Endothelial cell of umbilical vein (primary cell): ENCODE results near the gene MTM1. TPM values are rescaled to one million over a fixed set of nuclear protein-coding genes. Genes with fewer than 3 reads are reported as not detected.

Experiments used
- BruUV-seq: library from RNA; stranded (reverse); fragments of 400-500 nt; replicated peaks from 2 replicates; lab custom pipeline; 2021; lab: Mats Ljungman, UMichigan
- CTCF ChIA-PET: fragments of 300-600, 350-600 bp; sonication (Branson Sonifier 250); formaldehyde crosslinking; loops from one replicate; lab custom pipeline; 2021; ENCODE audit warnings: antibody characterized with exemption, inconsistent platforms; lab: Charles Lee
- POLR2A ChIA-PET: fragments of 300-600, 350-600 bp; sonication (Branson Sonifier 250); formaldehyde crosslinking; loops from one replicate; lab custom pipeline; 2021; ENCODE audit warnings: antibody characterized with exemption, inconsistent platforms; lab: Charles Lee
- DNase-seq: peaks from one replicate; pipeline ENCODE4 v3.0.0-alpha.2; 2011; ENCODE audit warnings: low read depth, low spot score
- FAIRE-seq: peaks from 2 replicates; lab custom pipeline; 2011; peaks lifted over from hg19 to GRCh38; lab: Jason Lieb, UNC
- H2AFZ ChIP-seq: 2 replicates; pipeline ENCODE4 v1.6.0; 2012; ENCODE audit warnings: low read depth, low read length, control low read depth, inconsistent platforms
- H3K27ac ChIP-seq: 2 replicates; pipeline ENCODE4 v1.5.1; 2011; ENCODE audit warnings: low read depth, mild to moderate bottlenecking, control low read depth, low read length, moderate library complexity; ENCODE audit not compliant: insufficient read depth
- H3K27me3 ChIP-seq, 2 experiments: 2 replicates each; pipeline versions ENCODE4 v1.6.0 to v1.6.1; 2011; ENCODE audit warnings: low read length in 2 of 2, mixed read lengths in 1 of 2; ENCODE audit not compliant: control insufficient read depth in 2 of 2, insufficient read depth in 2 of 2
- H3K36me3 ChIP-seq, 2 experiments: 2 replicates in 1 of 2; 3 replicates in 1 of 2; pipeline ENCODE4 v1.5.1; 2011; ENCODE audit warnings: low read length in 2 of 2, mild to moderate bottlenecking in 1 of 2, moderate library complexity in 1 of 2; ENCODE audit not compliant: control insufficient read depth in 2 of 2, insufficient read depth in 2 of 2; ENCODE audit errors: extremely low read depth in 1 of 2
- H3K4me1 ChIP-seq: 3 replicates; pipeline ENCODE4 v1.5.1; 2011; ENCODE audit warnings: mild to moderate bottlenecking, low read length; ENCODE audit not compliant: control insufficient read depth, insufficient read depth; ENCODE audit errors: extremely low read depth
- H3K4me2 ChIP-seq: 2 replicates; pipeline ENCODE4 v1.6.1; 2011; ENCODE audit warnings: low read length, control low read depth, mixed read lengths; ENCODE audit not compliant: insufficient read depth
- H3K4me3 ChIP-seq, 3 experiments: fragments of 200-600 bp in 1 of 3; sonication (generic), shearing (Covaris generic) in 1 of 3; replicated peaks in 1 of 3; 2 replicates each; pipeline ENCODE4 v1.5.1; 2011 to 2016; ENCODE audit warnings: control low read depth in 3 of 3, low read length in 3 of 3, mild to moderate bottlenecking in 2 of 3, inconsistent platforms in 1 of 3, low read depth in 1 of 3, moderate library complexity in 1 of 3; ENCODE audit not compliant: insufficient read depth in 1 of 3
- H3K79me2 ChIP-seq: 2 replicates; pipeline ENCODE4 v1.6.0; 2012; ENCODE audit warnings: low read length, inconsistent platforms; ENCODE audit not compliant: control insufficient read depth, insufficient read depth
- H3K9ac ChIP-seq: replicated peaks from 2 replicates; pipeline ENCODE3; 2011; ENCODE audit warnings: low read length, control low read depth; ENCODE audit not compliant: insufficient read depth; ENCODE audit errors: extremely low read depth
- H3K9me1 ChIP-seq: replicated peaks from 3 replicates; pipeline ENCODE4 v1.6.0; 2011; ENCODE audit warnings: mild to moderate bottlenecking, low read length; ENCODE audit not compliant: control insufficient read depth, insufficient read depth; ENCODE audit errors: extremely low read depth
- H3K9me3 ChIP-seq: replicated peaks from 2 replicates; pipeline ENCODE4 v1.5.1; 2012; ENCODE audit warnings: low read length, inconsistent platforms; ENCODE audit not compliant: control insufficient read depth, insufficient read depth
- H4K20me1 ChIP-seq: replicated peaks from 2 replicates; pipeline ENCODE3; 2011; ENCODE audit warnings: mild to moderate bottlenecking, low read length; ENCODE audit not compliant: control insufficient read depth, insufficient read depth; ENCODE audit errors: extremely low read depth
- EZH2 ChIP-seq: IDR thresholded peaks from 2 replicates; pipeline ENCODE4 v1.6.1; 2012; ENCODE audit warnings: borderline replicate concordance, low read depth, mild to moderate bottlenecking, moderate library complexity, low read length, inconsistent platforms; ENCODE audit not compliant: severe bottlenecking
- FOS ChIP-seq: IDR thresholded peaks from 2 replicates; pipeline ENCODE4 v1.6.1; 2011; ENCODE audit warnings: mild to moderate bottlenecking, low read length, moderate library complexity, borderline replicate concordance; ENCODE audit not compliant: insufficient read depth
- GATA2 ChIP-seq: IDR thresholded peaks from 2 replicates; pipeline ENCODE4 v1.7.0; 2011; ENCODE audit warnings: low read depth, mild to moderate bottlenecking, moderate library complexity, mixed read lengths, low read length; ENCODE audit not compliant: insufficient read length, insufficient read depth
- JUN ChIP-seq: IDR thresholded peaks from 2 replicates; pipeline ENCODE4 v1.6.1; 2011; ENCODE audit warnings: borderline replicate concordance, low read depth; ENCODE audit not compliant: insufficient read length, insufficient read depth
- MYC ChIP-seq: IDR thresholded peaks from one replicate; pipeline ENCODE4 v1.6.1; 2011; ENCODE audit warnings: mild to moderate bottlenecking, low read depth, low read length
- POLR2A ChIP-seq: IDR thresholded peaks from 2 replicates; pipeline ENCODE4 v1.6.1; 2012; ENCODE audit warnings: low read depth, mild to moderate bottlenecking, control low read depth, low read length
- POLR2AphosphoS5 ChIP-seq: IDR thresholded peaks from 2 replicates; pipeline ENCODE4 v1.6.1; 2012; ENCODE audit warnings: low read depth, mild to moderate bottlenecking, control low read depth, low read length, moderate library complexity; ENCODE audit not compliant: insufficient read depth
- dilution Hi-C: fragments of 300-500 bp; cut with MboI; formaldehyde crosslinking; loops from one replicate; pipeline ENCODE4 v1.15.0; 2019; ENCODE audit warnings: low sequenced_read_pairs; ENCODE audit not compliant: extremely low pct_ligation_motif_present
- intact Hi-C: fragments of 100-400 bp; cut with micrococcal nuclease; formaldehyde crosslinking; loops from one replicate; pipeline ENCODE4 v1.10.0; 2022
- polyA plus RNA-seq, 4 experiments: library from polyadenylated mRNA; depleted of rRNA in 3 of 4; stranded (reverse) in 3 of 4; unstranded in 1 of 4; fragments of >200 nt; gene quantifications; 2 replicates each; pipeline versions ENCODE4 v1.2.1 to v1.2.3, GENCODE V29; 2011 to 2012; ENCODE audit warnings: missing spikeins in 1 of 4
- total RNA-seq: library from RNA; stranded (reverse); gene quantifications from 2 replicates; pipeline ENCODE4 v1.2.3, GENCODE V29; 2021
- TF ChIP-seq, protein P1 (sequence below), 2 donors: IDR thresholded peaks; 1 replicate in 1 of 2; 2 replicates in 1 of 2; pipeline ENCODE4 v1.5.1; 2011; ENCODE audit warnings: low read length in 2 of 2, mild to moderate bottlenecking in 2 of 2, moderate library complexity in 2 of 2, control low read depth in 1 of 2, inconsistent platforms in 1 of 2, low read depth in 1 of 2; ENCODE audit not compliant: insufficient read depth in 1 of 2; ENCODE audit errors: extremely low read depth in 1 of 2
- TF ChIP-seq, protein P2 (sequence below): IDR thresholded peaks from 2 replicates; pipeline ENCODE4 v1.6.1; 2011; ENCODE audit not compliant: insufficient read depth, insufficient read length

Gene MTM1
- total and polyA plus RNA-seq, 2 donors (not counting 3 experiments of a cell fraction or from before 2014, with no cell fraction given): 2.4 to 13.2 TPM

- Histone ChIP-seq H3K9me1 (no peaks in the 10 kb centered on the region), H4K20me1 (no peaks in the 10 kb centered on the region), H3K36me3 (no peaks in the 10 kb centered on the region), H3K9me3 (no peaks in the 10 kb centered on the region), H3K4me1 (peaks cover 11% of the 10 kb centered on the region), H3K4me3 (no peak overlapping the region), H3K9ac (no peak overlapping the region), H3K27ac (no peak overlapping the region), H3K27me3 (no peaks in the 10 kb centered on the region), H3K79me2 (peaks cover 2% of the 10 kb centered on the region), H2AFZ (no peak overlapping the region), H3K4me2 (no peak overlapping the region)
- FAIRE-seq: no peak
- BruUV-seq: no TSS peak
- TF ChIP-seq EZH2: no peak
- DNase-seq: no peak
- ChIA-PET POLR2A (no interaction called here), CTCF (no interaction called here)
- intact Hi-C loops (no loop called here), dilution Hi-C loops (no loop called here)
Observed at GRCh38 chrX:150577174-150577573, 8.8 kb downstream of the MTM1 start.

- POLR2A ChIA-PET: no interaction called here
- DNase-seq: peak; percentile 11
- no TSS peak for BruUV-seq
- CTCF ChIA-PET: no interaction called here
- Histone ChIP-seq H3K9me1 (no peaks in the 10 kb centered on the region), H3K4me2 (no peak overlapping the region), H3K36me3 (no peaks in the 10 kb centered on the region), H3K4me3 (no peak overlapping the region), H3K4me1 (peaks cover 11% of the 10 kb centered on the region), H3K79me2 (no peaks in the 10 kb centered on the region), H3K27ac (no peak overlapping the region), H3K27me3 (no peaks in the 10 kb centered on the region), H3K9ac (no peak overlapping the region), H3K9me3 (no peaks in the 10 kb centered on the region), H2AFZ (no peak overlapping the region), H4K20me1 (no peaks in the 10 kb centered on the region)
- FAIRE-seq: peak; percentile 87
- dilution Hi-C loops (no loop called here), intact Hi-C loops (loop anchor here (5.0 kb wide), 1 partner anchor 629 kb away; no protein-coding TSS in a partner anchor)
- TF ChIP-seq EZH2: no peak
- TF ChIP-seq, protein P1, sequence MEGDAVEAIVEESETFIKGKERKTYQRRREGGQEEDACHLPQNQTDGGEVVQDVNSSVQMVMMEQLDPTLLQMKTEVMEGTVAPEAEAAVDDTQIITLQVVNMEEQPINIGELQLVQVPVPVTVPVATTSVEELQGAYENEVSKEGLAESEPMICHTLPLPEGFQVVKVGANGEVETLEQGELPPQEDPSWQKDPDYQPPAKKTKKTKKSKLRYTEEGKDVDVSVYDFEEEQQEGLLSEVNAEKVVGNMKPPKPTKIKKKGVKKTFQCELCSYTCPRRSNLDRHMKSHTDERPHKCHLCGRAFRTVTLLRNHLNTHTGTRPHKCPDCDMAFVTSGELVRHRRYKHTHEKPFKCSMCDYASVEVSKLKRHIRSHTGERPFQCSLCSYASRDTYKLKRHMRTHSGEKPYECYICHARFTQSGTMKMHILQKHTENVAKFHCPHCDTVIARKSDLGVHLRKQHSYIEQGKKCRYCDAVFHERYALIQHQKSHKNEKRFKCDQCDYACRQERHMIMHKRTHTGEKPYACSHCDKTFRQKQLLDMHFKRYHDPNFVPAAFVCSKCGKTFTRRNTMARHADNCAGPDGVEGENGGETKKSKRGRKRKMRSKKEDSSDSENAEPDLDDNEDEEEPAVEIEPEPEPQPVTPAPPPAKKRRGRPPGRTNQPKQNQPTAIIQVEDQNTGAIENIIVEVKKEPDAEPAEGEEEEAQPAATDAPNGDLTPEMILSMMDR (IDR thresholded peaks at IDR 0.05; ENCODE audit: extremely low read depth in 1 of 2, insufficient read depth in 1 of 2, low read depth in 1 of 2, low read length in 2 of 2): no peak
- no peak for TF ChIP-seq POLR2AphosphoS5
- peak; percentile 44 for TF ChIP-seq GATA2
- peak; percentile 40 for TF ChIP-seq JUN
- peak; percentile 48 for TF ChIP-seq FOS
- TF ChIP-seq POLR2A: no peak
- no peak for TF ChIP-seq MYC
- TF ChIP-seq, protein P2, sequence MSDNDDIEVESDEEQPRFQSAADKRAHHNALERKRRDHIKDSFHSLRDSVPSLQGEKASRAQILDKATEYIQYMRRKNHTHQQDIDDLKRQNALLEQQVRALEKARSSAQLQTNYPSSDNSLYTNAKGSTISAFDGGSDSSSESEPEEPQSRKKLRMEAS: no peak
Observed at GRCh38 chrX:150581093-150581775, 12.8 kb downstream of the MTM1 start.
